ENCODE data around the gene MYO10. TPM values are rescaled to one million over a fixed set of nuclear protein-coding genes. Genes with fewer than 3 reads are reported as not detected.

Gene MYO10
- total RNA-seq, 2 donors from 2014 or later, result 40.0 to 89.2 TPM

- H3K27me3 Mint-ChIP-seq (ENCODE audit: insufficient read depth), result no peaks in the 10 kb centered on the region
- H3K27ac ChIP-seq (ENCODE audit: low read depth, low read length), result no peak overlapping the region
Observed at GRCh38 chr5:16791904-16792597, 144.0 kb downstream of the MYO10 start.

DNA sequence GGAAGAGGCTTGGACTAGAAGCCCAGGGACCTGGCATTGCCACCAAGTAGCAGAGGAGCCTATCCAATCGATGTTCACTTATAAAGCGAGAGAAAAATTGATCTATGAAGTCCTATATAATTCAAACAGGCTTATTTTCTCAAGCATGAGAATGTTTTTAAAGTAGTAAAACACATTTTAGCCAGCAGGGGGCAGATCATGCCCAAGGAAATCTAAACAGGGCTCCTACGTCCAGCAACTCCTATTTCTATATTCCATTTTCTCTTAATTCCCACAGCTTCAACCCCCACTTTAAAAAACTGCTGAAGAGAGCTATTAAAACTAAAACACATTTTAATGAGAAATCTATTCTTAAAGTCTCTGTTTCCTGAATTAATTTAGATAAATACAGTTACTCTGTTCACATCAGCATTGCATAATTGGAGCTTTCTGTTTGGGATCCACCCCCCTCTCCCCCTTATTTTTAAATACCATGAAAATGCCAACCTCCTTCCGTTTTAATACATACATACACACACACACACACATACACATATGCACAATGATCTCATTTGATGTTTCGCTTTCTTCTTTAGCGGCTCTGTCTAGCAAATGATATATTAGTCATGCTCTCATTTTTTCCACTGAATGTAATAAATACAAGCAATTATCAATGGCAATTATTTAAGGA lies 144.9 kb downstream of the MYO10 start:
- no peak for DNase-seq
- H3K27me3 ChIP-seq (ENCODE audit: control insufficient read depth, insufficient read depth, low read length, poor library complexity, severe bottlenecking), result no peaks in the 10 kb centered on the region
- Mint-ChIP-seq H3K36me3 (ENCODE audit: low read depth) (peaks cover 27% of the 10 kb centered on the region), H3K4me3 (no peak overlapping the region), H3K4me1 (no peaks in the 10 kb centered on the region), H3K27ac (no peak overlapping the region), H3K27me3 (ENCODE audit: insufficient read depth) (no peaks in the 10 kb centered on the region), H3K9me3 (no peaks in the 10 kb centered on the region)
- H3K27ac ChIP-seq (ENCODE audit: low read depth, low read length), result no peak overlapping the region
- H3K9me3 ChIP-seq (ENCODE audit: control insufficient read depth, low read length), result no peaks in the 10 kb centered on the region
- peak; percentile 85 for TF ChIP-seq CTCF (conservative IDR thresholded peaks at IDR 0.05)
- no peak overlapping the region for H3K9ac ChIP-seq (ENCODE audit: extremely low read depth, low read length, poor library complexity, severe bottlenecking)
- no peak overlapping the region for H3K4me3 ChIP-seq (ENCODE audit: low read length)
- H3K4me1 ChIP-seq (ENCODE audit: control insufficient read depth, insufficient read depth, low read length), result no peaks in the 10 kb centered on the region
- H3K36me3 ChIP-seq (ENCODE audit: control insufficient read depth, insufficient read depth, low read length), result peaks cover 54% of the 10 kb centered on the region
- 54 to 79% methylated on average over 4 to 5 of the region's 6 CpGs for WGBS, 2 experiments (ENCODE audit: insufficient coverage in 1 of 2, insufficient read length in 1 of 2)

More at GRCh38 chr5:16791904-16792597, 144.0 kb downstream of the MYO10 start:
- Mint-ChIP-seq H3K4me1 (peaks cover 3% of the 10 kb centered on the region), H3K4me3 (no peak overlapping the region), H3K27ac (peak overlapping the region; percentile 13), H3K9me3 (no peaks in the 10 kb centered on the region), H3K36me3 (ENCODE audit: low read depth) (peaks cover 26% of the 10 kb centered on the region)
- Histone ChIP-seq H3K36me3 (ENCODE audit: control insufficient read depth, insufficient read depth, low read length) (peaks cover 59% of the 10 kb centered on the region), H3K4me3 (ENCODE audit: low read length) (no peak overlapping the region), H3K27me3 (ENCODE audit: control insufficient read depth, insufficient read depth, low read length, poor library complexity, severe bottlenecking) (no peaks in the 10 kb centered on the region), H3K4me1 (ENCODE audit: control insufficient read depth, insufficient read depth, low read length) (no peaks in the 10 kb centered on the region), H3K9me3 (ENCODE audit: control insufficient read depth, low read length) (no peaks in the 10 kb centered on the region), H3K9ac (ENCODE audit: extremely low read depth, low read length, poor library complexity, severe bottlenecking) (no peak overlapping the region)
- no peak for DNase-seq
- 91 to 100% methylated on average over 8 to 10 of the region's 10 CpGs for WGBS, 2 experiments (ENCODE audit: insufficient coverage in 1 of 2, insufficient read length in 1 of 2)
- TF ChIP-seq CTCF (conservative IDR thresholded peaks at IDR 0.05), result no peak

DNA sequence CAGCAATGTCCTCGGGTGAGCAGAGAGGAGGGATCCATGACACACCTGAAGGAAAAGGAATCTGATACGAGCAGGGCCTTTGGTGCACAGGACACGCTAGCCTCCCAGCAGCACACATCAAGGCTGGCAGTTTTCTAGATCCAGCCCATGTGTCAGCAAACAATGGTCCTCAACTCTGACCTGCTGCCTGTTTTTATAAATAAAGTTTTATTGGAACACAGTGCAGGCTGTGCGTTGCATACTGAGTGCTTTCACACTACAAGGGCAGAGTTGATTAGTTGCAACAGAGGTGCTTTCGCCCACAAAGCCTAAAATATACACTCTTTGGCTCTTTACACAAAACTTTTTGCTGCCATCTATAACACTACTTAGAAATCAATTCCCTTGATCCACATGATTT lies 147.1 kb downstream of the MYO10 start:
- TF ChIP-seq CTCF (conservative IDR thresholded peaks at IDR 0.05), result no peak
- Histone ChIP-seq H3K27ac (ENCODE audit: low read depth, low read length) (no peak overlapping the region), H3K9ac (ENCODE audit: extremely low read depth, low read length, poor library complexity, severe bottlenecking) (no peak overlapping the region), H3K36me3 (ENCODE audit: control insufficient read depth, insufficient read depth, low read length) (peaks cover 64% of the 10 kb centered on the region), H3K27me3 (ENCODE audit: control insufficient read depth, insufficient read depth, low read length, poor library complexity, severe bottlenecking) (no peaks in the 10 kb centered on the region), H3K4me1 (ENCODE audit: control insufficient read depth, insufficient read depth, low read length) (no peaks in the 10 kb centered on the region), H3K9me3 (ENCODE audit: control insufficient read depth, low read length) (no peaks in the 10 kb centered on the region), H3K4me3 (ENCODE audit: low read length) (no peak overlapping the region)
- no peak overlapping the region for H3K27ac Mint-ChIP-seq
- no peak overlapping the region for H3K4me3 Mint-ChIP-seq
- WGBS, 2 experiments (ENCODE audit: insufficient coverage in 1 of 2, insufficient read length in 1 of 2), result 86 to 90% methylated on average over 5 of the region's 5 CpGs
- DNase-seq, result no peak
- no peaks in the 10 kb centered on the region for H3K27me3 Mint-ChIP-seq (ENCODE audit: insufficient read depth)
- peaks cover under 1% of the 10 kb centered on the region for H3K4me1 Mint-ChIP-seq
- H3K9me3 Mint-ChIP-seq, result no peaks in the 10 kb centered on the region
- H3K36me3 Mint-ChIP-seq (ENCODE audit: low read depth), result peaks cover 38% of the 10 kb centered on the region

All from endodermal cell (in vitro differentiated cells).